ENCODE results near the gene SYNDIG1.

The SYNDIG1 gene

DNA sequence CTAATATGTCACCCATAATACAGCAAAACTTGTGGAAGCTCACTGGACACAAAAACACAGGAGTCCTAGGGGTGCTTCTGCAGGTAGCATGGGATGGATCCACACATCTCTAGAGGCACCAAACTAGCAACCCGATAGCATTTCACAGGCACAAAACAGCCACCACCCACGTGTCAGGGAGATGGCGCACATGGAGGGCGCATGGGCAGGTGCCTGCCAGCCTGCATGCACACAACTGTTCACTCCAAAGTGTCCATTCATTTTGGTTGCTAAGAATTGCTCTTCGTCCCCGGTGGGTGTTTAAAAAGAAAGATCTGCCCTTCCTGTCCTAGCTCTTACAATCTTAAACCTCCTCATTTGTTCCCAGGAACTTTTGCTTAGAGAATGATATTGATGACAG lies 171.3 kb downstream of the SYNDIG1 start:
- no peak for DNase-seq

DNA sequence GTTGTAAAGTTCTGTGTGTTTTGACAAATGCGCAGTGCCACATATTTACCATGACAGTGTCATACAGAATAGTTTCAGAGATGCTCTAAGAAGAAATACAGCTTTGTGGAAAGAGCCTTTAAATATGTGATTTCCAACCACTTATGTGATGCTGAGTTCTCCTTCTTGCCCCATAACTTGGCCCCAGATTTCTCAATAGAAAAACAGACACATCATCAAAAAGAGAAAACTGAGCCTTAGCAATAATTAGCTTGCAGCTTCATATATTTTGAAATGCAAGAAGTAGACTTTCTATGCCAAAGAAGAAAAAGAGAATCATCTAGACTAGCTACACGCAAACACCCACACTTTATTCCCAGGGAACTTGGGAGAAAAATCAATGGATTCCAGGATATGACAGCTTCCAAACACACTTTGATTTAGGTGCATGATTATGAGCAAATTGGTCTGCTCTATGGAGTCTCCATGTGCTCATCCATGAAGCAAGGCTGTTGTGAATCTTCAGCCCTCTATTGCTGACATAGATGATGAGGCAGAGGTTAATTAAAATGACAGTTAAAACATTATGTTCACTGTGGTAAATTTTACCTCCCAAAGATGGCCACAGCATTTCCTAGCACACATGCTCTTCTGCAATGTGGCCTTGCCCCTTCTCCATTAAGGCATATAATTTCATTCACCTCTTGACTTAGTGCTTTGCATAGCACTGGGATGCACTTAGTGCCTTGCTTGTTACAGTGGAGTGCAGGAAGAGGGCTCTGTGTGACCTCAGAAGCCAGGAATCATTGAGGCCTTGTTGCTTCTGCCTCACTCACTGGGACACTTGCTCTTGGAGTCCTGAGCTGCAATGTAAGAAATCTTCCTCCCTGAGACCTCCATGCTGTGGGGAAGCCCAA lies 174.6 kb downstream of the SYNDIG1 start:
- DNase-seq, result no peak

DNA sequence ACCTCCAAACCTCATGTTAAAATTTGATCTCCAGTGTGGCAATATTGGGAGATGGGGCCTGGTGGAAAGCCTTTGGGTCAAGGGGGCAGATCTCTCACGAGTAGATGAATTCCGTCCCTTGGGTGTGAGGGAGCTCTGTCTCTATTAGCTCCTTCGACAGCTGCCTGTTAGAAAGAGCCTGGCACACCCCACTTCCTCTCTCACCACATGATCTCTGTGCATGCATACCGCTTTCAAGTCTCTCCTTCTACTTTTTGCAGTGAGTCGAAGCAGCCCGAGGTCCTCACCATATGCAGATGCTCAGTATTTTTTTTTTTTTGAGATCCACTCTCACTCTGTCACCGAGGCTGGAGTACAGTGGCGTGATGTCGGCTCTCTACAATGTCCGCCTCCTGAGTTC lies 176.9 kb downstream of the SYNDIG1 start:
- DNase-seq, result no peak

DNA sequence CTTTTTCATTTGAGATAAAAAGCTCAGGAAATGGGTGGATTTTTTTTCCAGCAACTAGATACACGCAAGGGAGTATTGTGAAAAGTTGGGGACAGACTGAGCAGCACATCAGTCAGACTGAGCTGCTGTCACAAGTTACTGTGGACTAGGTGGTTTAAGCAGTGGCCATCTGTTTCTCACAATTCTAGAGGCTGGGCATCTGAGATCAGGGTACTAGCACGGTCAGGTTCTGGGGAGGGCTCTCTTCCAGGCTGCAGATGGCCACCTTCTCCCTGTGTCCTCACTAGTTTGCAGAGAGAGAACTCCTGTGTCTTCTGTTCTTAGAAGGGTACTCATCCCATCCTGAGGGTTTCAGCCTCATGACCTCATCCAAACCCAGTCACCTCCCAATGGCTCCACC lies 178.3 kb downstream of the SYNDIG1 start:
- DNase-seq, result no peak

DNA sequence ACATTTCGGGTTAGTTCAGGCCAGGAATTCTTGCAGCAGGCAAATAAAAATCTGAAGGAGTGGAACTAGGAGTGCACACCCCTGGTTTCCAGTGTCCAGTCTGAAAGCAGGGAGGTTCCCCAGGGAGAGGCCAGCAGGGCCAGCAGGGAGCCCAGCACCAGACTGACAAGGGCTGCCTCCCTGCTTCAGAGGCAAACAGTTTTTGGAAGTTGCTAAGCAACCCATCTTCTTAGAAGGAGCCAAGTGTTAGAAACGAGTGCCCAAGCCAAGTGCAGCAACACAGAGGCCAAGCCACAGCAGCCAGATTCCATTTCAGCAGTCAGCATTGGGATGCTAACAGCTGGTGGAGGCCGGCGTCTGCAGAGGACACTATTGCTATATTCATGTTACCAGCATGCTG lies 179.1 kb downstream of the SYNDIG1 start:
- DNase-seq, result no peak

DNA sequence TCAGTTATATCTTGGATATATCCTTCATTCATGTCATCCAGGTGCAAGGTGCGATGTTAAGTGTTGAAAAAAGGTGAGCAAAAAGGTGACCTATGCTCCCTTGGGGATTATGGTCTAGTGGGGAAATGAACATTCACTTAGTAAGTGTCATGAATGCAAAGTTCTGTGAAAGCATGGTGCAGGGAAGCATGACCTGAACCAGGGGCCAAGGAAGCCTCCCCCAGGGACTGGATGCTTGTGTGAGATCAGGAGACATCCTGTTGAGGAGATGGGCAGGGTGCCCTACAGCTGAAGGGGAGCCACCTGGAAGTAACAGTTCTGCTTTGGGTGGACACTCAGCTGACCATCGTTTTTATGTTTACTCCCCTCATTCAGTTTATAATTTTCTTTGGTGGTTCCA lies 179.5 kb downstream of the SYNDIG1 start:
- no peak for DNase-seq

DNA sequence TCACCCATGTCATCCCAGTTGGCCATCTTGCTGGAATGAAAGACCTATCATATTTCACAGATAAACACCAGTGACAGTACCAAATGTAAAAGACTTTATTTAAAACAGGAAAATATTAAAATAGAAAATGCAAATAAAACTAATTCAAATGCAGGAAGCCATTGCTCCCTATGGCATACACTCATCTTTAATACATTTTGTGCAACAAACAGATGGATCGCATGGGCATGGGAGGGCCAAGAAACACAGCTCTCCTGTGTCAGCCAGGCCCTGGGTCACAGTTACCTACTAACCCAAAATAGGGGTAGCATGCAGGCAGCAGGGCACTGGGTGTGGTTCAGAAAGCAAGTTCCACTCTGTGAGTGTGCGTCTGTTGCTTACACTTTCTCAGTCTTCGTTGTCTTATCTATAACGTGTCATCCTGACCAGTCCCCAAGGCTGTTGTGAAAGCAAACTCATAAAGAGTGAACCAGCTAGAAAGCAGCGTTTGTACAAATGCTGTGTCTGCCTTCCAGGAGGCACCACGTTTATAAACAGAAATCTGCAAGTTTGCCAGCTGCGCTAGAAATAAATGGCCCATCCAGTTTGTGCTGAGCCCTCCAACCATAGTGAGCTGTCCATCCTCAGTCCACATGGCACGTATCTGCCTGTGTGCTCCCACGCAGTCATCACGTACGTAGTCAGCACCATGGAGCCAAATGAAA lies 180.5 kb downstream of the SYNDIG1 start:
- no peak for DNase-seq

DNA sequence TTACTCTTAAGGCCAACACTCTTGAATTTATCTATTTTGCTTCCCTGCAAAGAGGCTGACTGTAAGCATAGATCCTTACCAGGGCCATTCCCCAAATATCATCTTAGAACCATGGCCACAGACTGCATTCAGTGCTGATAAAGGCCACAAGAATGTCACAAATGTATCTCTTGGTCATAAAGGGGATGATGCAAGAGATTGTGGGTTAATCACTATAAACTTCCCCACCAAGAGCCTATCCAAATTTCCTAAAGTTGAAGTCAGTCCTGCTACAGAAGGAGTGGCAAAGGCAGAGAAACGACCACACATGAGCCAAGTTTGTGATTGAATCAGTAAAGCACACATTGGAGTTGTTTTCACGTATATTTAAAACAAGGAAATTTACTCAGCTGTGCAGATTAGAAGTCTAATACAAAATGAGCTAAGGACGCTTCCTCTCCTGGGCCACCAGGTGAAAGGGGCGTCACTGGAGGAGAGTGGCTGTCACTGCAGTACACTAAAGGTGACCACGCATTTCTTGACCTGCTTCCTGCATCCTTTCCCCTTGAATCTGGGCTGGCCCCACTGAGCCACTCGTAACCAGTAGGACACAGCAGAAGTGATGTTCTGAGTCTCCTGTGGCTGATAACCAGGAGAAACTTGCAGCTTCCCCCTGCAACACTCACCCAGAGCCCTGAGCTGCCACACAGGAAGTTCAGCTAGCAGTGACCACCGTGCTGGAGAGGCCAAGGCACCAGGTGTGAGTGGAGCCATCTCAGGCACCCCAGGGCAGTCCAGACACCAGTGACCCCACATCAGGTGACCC lies 181.9 kb downstream of the SYNDIG1 start:
- no peak for DNase-seq

DNA sequence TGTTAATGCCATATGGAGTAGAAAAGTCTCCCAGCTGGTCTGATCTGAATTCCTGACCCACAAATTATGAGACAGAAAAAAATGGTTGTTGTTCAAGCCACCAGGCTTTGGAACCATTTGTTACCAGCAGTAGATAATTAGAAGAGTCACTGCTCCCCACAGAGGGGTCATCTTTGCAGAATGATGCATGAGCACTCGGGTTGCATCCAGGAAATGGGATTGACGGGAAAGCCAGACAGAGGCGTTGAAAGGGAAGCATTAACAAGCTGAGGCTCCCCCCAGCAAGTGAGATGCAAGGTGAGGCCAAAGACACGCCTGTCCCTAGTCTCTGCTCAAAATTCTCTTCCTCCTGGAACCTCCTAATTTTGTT lies 182.5 kb downstream of the SYNDIG1 start:
- DNase-seq, result no peak

DNA sequence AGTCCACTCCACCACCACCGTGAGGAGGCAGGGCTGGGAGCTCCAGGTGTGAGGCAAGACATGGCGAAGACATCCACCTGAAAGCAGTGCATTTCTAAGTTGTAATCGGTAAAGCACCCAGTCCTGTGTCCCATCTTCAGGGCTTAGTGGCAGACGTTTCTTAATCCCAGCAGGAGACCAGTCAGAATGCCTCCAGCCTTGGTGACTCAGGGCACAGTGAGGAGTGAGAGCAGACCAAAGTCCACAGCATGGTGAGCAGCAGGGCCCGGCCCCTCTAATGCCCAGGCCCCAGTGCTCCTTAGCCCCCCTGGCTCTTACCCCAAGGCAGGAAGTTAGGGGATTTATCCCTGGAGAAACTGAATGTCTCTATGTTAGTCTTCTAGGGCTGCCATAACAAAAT lies 183.9 kb downstream of the SYNDIG1 start:
- DNase-seq, result no peak

DNA sequence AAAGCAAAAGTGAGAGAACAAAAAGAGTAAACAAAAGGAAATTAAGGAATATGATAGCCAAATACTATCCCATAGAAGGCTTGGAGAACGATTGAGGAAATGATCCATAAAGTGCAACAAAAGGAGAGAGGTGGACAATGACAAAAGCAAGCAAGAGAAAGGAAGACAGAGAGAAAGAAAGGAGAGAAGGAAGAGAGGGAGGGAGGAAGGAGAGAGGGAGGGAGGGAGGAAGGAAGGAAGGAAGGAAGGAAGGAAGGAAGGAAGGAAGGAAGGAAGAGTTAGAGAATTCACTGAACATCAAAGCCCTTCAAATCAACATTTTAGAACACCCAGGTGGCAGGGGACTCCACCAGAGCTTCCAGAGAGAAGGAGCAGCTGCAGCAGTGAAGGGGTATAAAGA lies 185.0 kb downstream of the SYNDIG1 start:
- no peak for DNase-seq

DNA sequence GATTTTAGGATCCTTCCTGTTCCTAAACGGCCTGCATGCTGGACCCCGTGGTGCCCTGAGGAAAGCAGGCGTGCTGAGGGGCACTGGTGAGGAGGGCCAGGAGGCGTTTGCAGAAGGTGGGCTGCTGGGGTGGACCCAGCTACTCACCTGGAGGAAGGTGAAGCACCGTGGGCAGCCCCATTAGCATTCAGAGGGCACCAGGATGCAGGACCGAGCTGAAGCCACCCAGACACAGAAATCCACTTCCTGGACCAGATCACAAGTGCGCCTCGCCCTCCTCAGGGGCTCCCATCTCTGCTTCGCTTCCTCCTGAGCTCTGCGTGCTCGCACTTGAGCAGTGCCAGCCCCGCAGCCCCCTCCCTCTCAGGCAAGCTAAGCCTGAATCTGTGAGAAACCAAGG lies 187.0 kb downstream of the SYNDIG1 start:
- no peak for DNase-seq

DNA sequence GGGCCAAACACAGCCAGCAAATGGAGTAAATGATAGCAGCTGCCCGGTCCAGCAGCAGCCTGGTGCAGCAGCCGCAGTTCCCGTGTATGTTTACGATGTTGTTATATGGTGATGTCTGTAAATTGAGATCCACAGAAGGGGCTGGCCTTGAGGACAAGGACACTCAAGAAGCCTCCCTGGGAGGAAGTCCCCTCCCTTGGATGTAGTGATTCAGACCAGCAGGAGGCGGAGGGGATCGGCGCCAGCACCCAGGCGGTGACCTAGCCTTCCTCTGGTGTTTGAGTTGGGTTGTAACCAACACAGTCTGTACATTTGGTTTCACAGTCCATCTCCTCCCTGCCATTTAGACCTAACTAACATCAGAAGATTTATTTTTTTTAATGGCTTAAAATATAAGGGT lies 187.8 kb downstream of the SYNDIG1 start:
- DNase-seq, result no peak

DNA sequence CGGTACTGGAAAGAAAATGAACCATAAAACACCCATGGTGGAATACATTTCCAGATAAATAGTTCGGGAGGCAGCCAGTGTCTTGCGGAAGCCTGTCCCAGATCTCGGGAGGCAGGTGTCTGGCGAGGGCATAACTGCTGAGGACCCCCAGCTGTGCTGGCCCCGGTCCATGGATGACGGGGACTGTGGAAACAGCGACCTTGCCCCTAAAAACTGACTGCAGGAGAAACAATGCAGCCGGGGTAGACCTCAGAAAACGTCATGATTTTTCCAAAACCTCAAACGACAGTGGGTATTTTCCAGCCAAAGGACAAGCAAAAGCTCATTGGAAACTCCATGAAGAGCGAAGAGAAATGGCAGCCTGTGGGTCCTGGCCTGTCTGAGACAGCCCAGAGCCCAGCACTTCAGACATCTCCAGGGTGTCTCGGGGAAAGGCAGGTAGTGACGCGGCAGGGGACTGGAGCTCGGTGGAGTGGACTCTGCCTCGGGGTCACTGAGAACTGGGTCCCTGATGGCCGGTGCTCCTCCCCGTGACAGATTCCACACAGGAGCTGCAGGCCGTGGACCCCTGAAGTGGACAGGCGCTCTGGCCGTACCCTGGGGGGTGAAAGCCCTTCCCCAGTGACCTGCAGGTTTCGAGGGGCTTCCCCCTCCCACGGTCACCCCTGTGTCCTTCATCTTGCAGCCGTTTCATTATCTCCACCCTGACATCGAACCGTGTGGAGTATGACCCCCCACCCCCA lies 188.6 kb downstream of the SYNDIG1 start:
- no peak for DNase-seq

DNA sequence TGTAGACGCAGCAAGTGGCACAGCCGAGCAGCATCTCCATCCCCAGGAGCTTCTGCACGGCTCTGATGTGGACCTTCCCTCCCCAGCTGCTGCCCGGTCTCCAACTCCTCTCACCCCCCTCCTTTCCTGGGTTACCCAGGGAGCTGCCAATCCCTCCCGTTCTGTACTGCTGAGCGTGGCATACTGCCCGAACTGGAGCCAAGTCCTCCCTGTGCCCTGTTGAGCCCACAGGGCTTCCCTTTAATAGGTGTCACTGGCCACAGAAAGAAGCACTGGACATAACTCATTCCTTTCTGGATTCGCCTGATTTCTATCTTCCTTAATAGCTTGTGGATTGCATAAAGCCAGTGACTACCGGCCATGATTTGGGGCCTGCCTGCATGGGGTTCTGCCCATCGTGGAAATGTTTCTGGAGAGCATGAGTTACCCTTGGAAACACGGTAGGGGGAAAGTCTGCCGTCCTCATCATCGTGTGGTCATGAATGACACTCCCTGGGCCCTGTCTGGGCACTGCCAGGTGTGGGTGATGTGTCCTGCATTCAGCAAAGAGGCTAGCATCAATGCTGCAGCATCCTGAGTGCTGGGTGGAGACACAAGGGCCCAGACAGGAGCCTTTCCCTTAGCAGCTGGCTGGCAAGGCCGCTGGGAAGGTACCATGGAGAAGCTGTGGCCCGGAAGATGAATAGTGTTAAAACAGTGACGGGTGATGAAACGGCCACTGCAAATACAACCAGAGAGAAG lies 189.7 kb downstream of the SYNDIG1 start:
- no peak for DNase-seq

DNA sequence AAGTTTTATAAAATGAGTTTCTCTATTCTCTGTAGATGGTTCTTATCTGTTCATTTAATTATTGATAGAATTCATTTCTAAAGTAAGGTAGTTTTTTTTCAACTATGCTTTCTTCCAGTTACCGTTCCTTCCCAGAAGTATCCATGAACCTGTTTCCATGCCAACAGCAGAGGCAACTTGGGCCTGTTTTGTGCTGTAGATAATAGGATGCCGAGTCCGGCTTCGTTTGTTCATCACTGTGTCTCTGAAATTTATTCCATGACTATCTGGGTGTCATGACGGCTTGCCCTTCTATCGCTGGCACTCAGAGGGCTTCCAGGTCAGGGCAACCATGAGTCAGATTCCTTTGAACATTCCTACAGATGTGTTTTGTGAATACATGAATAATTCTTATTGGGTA lies 190.4 kb downstream of the SYNDIG1 start:
- no peak for DNase-seq

DNA sequence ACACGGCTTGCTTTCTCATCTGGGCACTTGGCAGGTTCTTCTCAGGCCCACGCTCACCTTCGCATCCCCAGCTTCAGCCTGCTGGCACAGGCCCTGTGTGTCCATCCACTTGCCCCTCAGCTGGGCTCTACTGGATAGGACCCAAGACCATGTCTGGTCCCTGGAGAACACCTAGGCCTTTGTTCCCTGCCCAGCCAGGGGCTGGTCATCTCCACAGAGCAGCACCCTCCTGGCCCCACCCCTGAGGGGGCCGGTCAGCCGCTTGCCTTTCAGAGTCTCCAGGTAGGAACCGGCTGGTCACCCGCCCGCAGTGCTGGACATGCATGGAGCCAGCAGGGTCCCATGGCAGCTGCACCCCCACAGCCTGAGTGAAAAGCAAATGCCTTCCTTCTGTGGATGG lies 191.2 kb downstream of the SYNDIG1 start:
- DNase-seq, result no peak

DNA sequence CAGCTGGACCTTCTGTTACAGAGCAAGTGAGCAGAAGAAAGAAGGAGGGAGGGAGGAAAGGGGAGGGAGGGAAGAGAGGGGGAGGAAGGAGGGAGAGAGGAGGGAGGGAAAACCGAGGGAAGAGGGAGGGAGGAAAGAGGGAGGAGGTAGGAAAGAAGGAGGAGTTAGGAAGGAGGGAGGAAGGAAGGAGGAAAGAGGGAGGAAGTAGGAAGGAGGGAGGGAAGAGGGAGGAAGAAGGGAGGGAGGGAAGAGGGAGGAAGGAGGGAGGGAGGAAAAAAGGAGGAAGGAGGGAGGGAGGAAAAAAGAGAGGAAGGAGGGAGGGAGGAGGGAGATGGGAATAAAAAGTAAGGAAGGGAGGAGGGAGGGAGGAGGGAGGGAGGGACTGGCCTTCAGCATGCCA lies 191.8 kb downstream of the SYNDIG1 start:
- DNase-seq, result no peak

DNA sequence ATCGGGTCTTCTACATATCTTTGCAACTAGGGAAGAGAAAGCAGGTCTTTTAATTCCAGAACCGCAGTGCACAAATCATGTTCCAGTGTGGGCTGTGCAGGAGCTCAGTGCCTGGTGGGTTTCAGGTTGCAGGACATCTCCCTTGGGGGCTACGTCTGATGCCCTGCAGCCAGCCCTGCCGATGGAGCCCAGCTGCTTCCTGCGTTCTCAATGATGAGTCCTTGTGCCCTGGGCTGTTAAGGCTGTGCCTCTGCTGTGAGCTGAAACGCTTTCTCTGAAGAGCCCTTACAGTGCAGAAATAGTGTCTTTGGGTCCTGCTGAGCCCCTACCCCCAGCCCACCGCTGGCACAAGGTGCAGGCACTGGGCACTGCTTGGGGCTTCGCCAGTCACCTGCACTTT lies 192.9 kb downstream of the SYNDIG1 start:
- no peak for DNase-seq

DNA sequence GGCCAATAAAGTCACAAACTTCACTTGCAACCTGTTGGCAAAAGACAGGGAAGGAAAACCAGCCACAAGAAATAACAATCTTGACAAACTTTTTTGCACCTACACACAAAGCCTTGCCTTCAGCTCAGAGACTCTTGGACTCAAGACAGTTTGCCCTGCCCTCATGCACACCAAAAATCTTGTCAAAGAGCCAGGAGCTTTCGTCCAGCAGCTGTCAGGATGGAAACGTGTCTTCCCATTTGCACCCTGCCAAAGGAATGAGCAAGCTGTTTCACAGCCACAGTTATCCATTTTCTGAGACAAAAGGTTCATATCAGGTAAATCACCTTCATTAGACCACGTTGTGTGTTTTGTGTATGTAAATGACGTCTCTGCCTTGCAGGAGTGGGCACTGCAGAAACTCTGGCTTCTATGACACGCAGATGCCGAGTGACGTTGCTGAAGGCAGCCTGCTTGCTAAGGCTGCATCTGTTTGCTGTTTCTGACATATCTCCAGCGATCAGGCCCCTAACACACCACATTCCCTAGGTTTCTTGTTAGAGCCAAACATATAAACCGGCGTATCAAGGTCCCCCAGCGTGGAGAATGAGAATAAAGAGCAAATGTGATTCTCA lies 193.4 kb downstream of the SYNDIG1 start:
- DNase-seq, result no peak

DNA sequence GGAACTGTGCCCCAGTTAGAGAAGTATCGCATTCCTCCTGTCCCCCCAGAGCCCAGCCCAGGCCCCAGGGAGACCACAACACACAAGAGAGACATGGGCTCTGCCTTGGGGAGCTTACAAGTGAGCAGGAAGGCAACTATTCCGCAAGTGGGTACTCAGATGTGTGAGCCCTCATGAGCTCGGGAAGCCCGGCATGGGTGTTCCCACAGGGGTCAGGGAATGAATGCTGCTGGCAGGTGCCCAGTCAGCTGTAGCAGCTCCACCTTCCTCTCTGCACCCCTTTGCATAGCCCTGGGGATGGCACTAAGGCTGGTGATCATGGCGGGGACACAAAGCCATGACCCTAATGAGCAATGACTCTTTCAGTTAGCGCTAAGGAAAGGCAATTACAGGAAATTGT lies 194.1 kb downstream of the SYNDIG1 start:
- no peak for DNase-seq
